HepG2 (cell line): ENCODE measurements around the gene TRIP6. TPM values are rescaled to one million over a fixed set of nuclear protein-coding genes. Genes with fewer than 3 reads are reported as not detected.

ENCODE experiments used
- CHCHD3 ChIP-seq: sonication (generic); formaldehyde crosslinking; IDR thresholded peaks from 2 replicates; pipeline ENCODE4 v1.8.0; 2022; ENCODE audit warnings: mild to moderate bottlenecking, missing genetic modification reagents, moderate library complexity
- GATAD2A ChIP-seq: IDR thresholded peaks from 2 replicates; pipeline ENCODE4 v1.6.1; 2016
- GFI1 ChIP-seq: sonication (generic); formaldehyde crosslinking; IDR thresholded peaks from 2 replicates; pipeline ENCODE4 v1.5.0; 2020; ENCODE audit warnings: missing genetic modification reagents, mild to moderate bottlenecking, borderline replicate concordance
- HNRNPL ChIP-seq: fragments of 200-400 bp; formaldehyde crosslinking; IDR thresholded peaks from 2 replicates; pipeline ENCODE4 v1.6.1; 2017; ENCODE audit warnings: mild to moderate bottlenecking, low read depth, low read length
- HOXA5 ChIP-seq: sonication (generic); formaldehyde crosslinking; IDR thresholded peaks from 2 replicates; pipeline ENCODE4 v1.4.0; 2020; ENCODE audit warnings: missing genetic modification reagents
- KAT8 ChIP-seq: IDR thresholded peaks from 2 replicates; pipeline ENCODE4 v1.6.1; 2016; ENCODE audit warnings: missing genetic modification reagents, missing compliant biosample characterization
- KLF13 ChIP-seq: sonication (generic); formaldehyde crosslinking; IDR thresholded peaks from 2 replicates; pipeline ENCODE4 v1.4.0; 2020; ENCODE audit warnings: mild to moderate bottlenecking, missing genetic modification reagents
- MAFK ChIP-seq, 2 experiments: IDR thresholded peaks in 1 of 2; conservative IDR thresholded peaks in 1 of 2; 2 replicates each; pipeline ENCODE4 v1.6.1; 2011; ENCODE audit warnings: improper control_type of control experiment in 2 of 2, low read length in 2 of 2
- NFKB2 ChIP-seq: sonication (generic); formaldehyde crosslinking; IDR thresholded peaks from 2 replicates; pipeline ENCODE4 v1.4.0; 2020; ENCODE audit warnings: missing genetic modification reagents, borderline replicate concordance
- SALL1 ChIP-seq: sonication (generic); formaldehyde crosslinking; IDR thresholded peaks from 2 replicates; pipeline ENCODE4 v1.8.0; 2022; ENCODE audit warnings: mild to moderate bottlenecking, missing genetic modification reagents
- SMARCE1 ChIP-seq: fragments of 450-650 bp; IDR thresholded peaks from 2 replicates; pipeline ENCODE4 v1.6.1; 2017; ENCODE audit warnings: borderline replicate concordance
- SMC3 ChIP-seq: IDR thresholded peaks from 2 replicates; pipeline ENCODE4 v1.6.1; 2011; ENCODE audit warnings: low read length, improper control_type of control experiment
- SOX13 ChIP-seq, 3 experiments: fragments of 450-650 bp in 1 of 3; sonication (generic) in 1 of 3; formaldehyde crosslinking in 1 of 3; IDR thresholded peaks in 2 of 3; conservative IDR thresholded peaks in 1 of 3; 2 replicates each; pipeline versions ENCODE4 v1.5.0 to v1.6.1; 2016 to 2020; ENCODE audit warnings: antibody characterized with exemption in 1 of 3, mild to moderate bottlenecking in 1 of 3, missing compliant biosample characterization in 1 of 3, missing genetic modification reagents in 1 of 3, moderate library complexity in 1 of 3
- ZNF205 ChIP-seq: IDR thresholded peaks from 2 replicates; pipeline ENCODE4 v1.6.1; 2018; ENCODE audit warnings: missing biosample characterization, missing genetic modification reagents
- ZNF329 ChIP-seq: sonication (generic); formaldehyde crosslinking; IDR thresholded peaks from 2 replicates; pipeline ENCODE4 v1.9.0; 2021; ENCODE audit warnings: low read depth, mild to moderate bottlenecking, missing genetic modification reagents
- ZNF335 ChIP-seq: sonication (generic); formaldehyde crosslinking; IDR thresholded peaks from 2 replicates; pipeline ENCODE4 v1.4.0; 2020; ENCODE audit warnings: missing genetic modification reagents
- ZNF33B ChIP-seq: sonication (generic); formaldehyde crosslinking; IDR thresholded peaks from 2 replicates; pipeline ENCODE4 v1.5.1; 2020; ENCODE audit warnings: mild to moderate bottlenecking, missing genetic modification reagents
- ZNF549 ChIP-seq: sonication (generic); formaldehyde crosslinking; IDR thresholded peaks from 2 replicates; pipeline ENCODE4 v1.5.0; 2020; ENCODE audit warnings: missing genetic modification reagents
- ZNF672 ChIP-seq: sonication (generic); formaldehyde crosslinking; IDR thresholded peaks from 2 replicates; pipeline ENCODE4 v1.8.1; 2022; ENCODE audit warnings: missing genetic modification reagents
- polyA plus RNA-seq, 8 experiments: library from polyadenylated mRNA; depleted of rRNA in 3 of 8; stranded (reverse) in 7 of 8; unstranded in 1 of 8; fragments of >200 nt; fragmentation: Illumina TruSeq in 4 of 8; extraction: Trizol in 4 of 8; gene quantifications; 2 replicates each; pipeline versions ENCODE4 v1.2.1 to v1.2.3, GENCODE V29; 2011 to 2016; ENCODE audit warnings: low read depth in 4 of 8, missing spikeins in 1 of 8, mixed read lengths in 1 of 8; ENCODE audit not compliant: insufficient read depth in 1 of 8
- total RNA-seq, 5 experiments: library from RNA; depleted of rRNA; stranded (reverse); fragments of >200 nt; fragmentation: Illumina TruSeq; extraction: Trizol; gene quantifications; 2 replicates each; pipeline ENCODE4 v1.2.3, GENCODE V29; 2016; ENCODE audit warnings: low read depth in 1 of 5
- TF ChIP-seq, protein P1 (sequence below): IDR thresholded peaks from 2 replicates; pipeline ENCODE4 v1.6.1; 2012; ENCODE audit warnings: inconsistent platforms
- TF ChIP-seq, protein P2 (sequence below): sonication (generic); formaldehyde crosslinking; IDR thresholded peaks from 2 replicates; pipeline ENCODE4 v1.4.0; 2020; ENCODE audit warnings: missing genetic modification reagents, mild to moderate bottlenecking, borderline replicate concordance
- TF ChIP-seq, protein P3 (sequence below): sonication (generic); formaldehyde crosslinking; IDR thresholded peaks from 2 replicates; pipeline ENCODE4 v1.4.0; 2020; ENCODE audit warnings: missing genetic modification reagents

Gene TRIP6
- total and polyA plus RNA-seq, 2 of the 13 experiments (the other 11 are each of a cell fraction or from before 2014, with no cell fraction given): 0.34 to 0.38 TPM

DNA sequence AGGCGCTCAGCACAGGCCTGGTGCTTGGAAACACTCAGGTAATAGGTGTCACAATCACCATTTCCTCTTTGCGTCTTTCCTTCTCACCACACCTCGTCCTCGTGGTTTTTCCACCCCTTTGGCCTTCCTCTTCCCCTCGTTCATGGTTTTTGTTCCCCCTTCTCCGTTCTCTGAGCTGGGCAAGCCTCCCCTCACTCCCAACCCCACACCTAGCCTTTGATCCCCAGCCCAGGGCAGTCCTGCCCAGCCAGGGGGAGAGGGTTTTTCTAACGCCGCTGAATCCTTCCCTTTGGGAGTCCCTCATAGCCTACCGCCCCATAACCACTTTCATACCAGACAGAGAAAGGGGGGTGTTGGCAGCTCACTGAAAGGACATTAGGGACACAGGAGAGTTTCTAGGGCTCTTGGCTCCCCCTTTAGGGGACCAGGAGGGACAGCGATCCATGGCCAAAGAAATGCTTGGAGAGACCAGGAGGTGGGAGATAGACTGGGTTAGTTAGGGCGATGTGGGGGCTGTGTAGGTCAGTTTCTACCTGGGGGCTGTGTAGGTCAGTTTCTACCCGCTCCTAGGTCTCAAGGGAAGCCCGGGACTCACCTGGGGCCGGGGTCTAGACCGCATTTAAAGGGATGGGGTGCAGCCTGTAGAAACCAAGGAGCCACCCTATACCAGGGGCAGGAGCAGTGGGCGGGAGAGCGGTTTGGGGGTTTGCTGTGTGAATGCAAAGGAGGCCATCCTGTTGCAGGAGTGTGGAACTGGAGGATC, 41.3 kb upstream of the TRIP6 start (continued):
- TF ChIP-seq, protein P1, sequence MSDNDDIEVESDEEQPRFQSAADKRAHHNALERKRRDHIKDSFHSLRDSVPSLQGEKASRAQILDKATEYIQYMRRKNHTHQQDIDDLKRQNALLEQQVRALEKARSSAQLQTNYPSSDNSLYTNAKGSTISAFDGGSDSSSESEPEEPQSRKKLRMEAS: no peak
- TF ChIP-seq ZNF205 (CRISPR knock-in tag): no peak
- TF ChIP-seq ZNF33B (CRISPR knock-in tag): no peak
- TF ChIP-seq NFKB2 (CRISPR knock-in tag): no peak
- no peak for TF ChIP-seq KAT8
- TF ChIP-seq, protein P2, sequence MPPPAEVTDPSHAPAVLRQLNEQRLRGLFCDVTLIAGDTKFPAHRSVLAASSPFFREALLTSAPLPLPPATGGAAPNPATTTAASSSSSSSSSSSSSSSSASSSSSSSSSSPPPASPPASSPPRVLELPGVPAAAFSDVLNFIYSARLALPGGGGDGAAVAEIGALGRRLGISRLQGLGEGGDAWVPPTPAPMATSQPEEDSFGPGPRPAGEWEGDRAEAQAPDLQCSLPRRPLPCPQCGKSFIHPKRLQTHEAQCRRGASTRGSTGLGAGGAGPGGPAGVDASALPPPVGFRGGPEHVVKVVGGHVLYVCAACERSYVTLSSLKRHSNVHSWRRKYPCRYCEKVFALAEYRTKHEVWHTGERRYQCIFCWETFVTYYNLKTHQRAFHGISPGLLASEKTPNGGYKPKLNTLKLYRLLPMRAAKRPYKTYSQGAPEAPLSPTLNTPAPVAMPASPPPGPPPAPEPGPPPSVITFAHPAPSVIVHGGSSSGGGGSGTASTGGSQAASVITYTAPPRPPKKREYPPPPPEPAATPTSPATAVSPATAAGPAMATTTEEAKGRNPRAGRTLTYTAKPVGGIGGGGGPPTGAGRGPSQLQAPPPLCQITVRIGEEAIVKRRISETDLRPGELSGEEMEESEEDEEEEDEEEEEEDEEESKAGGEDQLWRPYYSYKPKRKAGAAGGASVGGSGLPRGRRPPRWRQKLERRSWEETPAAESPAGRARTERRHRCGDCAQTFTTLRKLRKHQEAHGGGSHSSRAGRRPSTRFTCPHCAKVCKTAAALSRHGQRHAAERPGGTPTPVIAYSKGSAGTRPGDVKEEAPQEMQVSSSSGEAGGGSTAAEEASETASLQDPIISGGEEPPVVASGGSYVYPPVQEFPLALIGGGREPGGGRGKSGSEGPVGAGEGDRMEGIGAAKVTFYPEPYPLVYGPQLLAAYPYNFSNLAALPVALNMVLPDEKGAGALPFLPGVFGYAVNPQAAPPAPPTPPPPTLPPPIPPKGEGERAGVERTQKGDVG: no peak
- no peak for TF ChIP-seq HOXA5
- TF ChIP-seq SALL1: no peak
- no peak for TF ChIP-seq HNRNPL
- TF ChIP-seq SMARCE1: no peak
- TF ChIP-seq SMC3: peak; percentile 29; the same call in 1 of the 2 replicates
- TF ChIP-seq CHCHD3 (CRISPR knock-in tag): no peak
- TF ChIP-seq, protein P3, sequence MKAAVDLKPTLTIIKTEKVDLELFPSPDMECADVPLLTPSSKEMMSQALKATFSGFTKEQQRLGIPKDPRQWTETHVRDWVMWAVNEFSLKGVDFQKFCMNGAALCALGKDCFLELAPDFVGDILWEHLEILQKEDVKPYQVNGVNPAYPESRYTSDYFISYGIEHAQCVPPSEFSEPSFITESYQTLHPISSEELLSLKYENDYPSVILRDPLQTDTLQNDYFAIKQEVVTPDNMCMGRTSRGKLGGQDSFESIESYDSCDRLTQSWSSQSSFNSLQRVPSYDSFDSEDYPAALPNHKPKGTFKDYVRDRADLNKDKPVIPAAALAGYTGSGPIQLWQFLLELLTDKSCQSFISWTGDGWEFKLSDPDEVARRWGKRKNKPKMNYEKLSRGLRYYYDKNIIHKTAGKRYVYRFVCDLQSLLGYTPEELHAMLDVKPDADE (CRISPR knock-in tag): no peak
- no peak for TF ChIP-seq ZNF549 (CRISPR knock-in tag)
- TF ChIP-seq ZNF329 (CRISPR knock-in tag): no peak
- no peak for TF ChIP-seq SOX13 (IDR thresholded peaks at IDR 0.05)
- TF ChIP-seq SOX13 (CRISPR knock-in tag; conservative IDR thresholded peaks at IDR 0.05 in 1 of 2, IDR thresholded peaks at IDR 0.05 in 1 of 2): no peak
- TF ChIP-seq ZNF335: no peak
- no peak for TF ChIP-seq KLF13 (CRISPR knock-in tag)
- no peak for TF ChIP-seq GATAD2A
- TF ChIP-seq ZNF672 (CRISPR knock-in tag): no peak
- no peak for TF ChIP-seq MAFK (conservative IDR thresholded peaks at IDR 0.05 in 1 of 2, IDR thresholded peaks at IDR 0.05 in 1 of 2; ENCODE audit: low read length in 2 of 2)
- no peak for TF ChIP-seq GFI1 (CRISPR knock-in tag)
